ENCODE measurements around the gene CETP.

- TF ChIP-seq POLR2A (IDR thresholded peaks at IDR 0.05) (no peak), CTCF (IDR thresholded peaks at IDR 0.05) (no peak)
These were observed 11.7 kb upstream of the CETP start for GRCh38 chr16:56950051-56950450.
